OCI-LY7 (cell line): ENCODE data around the gene KIF12. TPM values are rescaled to one million over a fixed set of nuclear protein-coding genes. Genes with fewer than 3 reads are reported as not detected.
"Not testable (repeated sequence)": the region's sequence is repeated elsewhere in the genome, so short reads cannot be mapped to it uniquely, and the experiment has no call there.

Source experiments
- BruUV-seq: library from RNA; stranded (reverse); fragments of 400-500 nt; replicated peaks from 2 replicates; lab custom pipeline; 2021; lab: Mats Ljungman, UMichigan
- CTCF ChIA-PET: fragments of 300-600 bp; sonication (Branson Sonifier 250); formaldehyde crosslinking; loops from one replicate; lab custom pipeline; 2022; ENCODE audit warnings: antibody characterized with exemption; ENCODE audit not compliant: unreplicated experiment; lab: Charles Lee
- POLR2A ChIA-PET: fragments of 300-600 bp; sonication (Branson Sonifier 250); formaldehyde crosslinking; loops from one replicate; lab custom pipeline; 2022; ENCODE audit warnings: antibody characterized with exemption; lab: Charles Lee
- DNase-seq: peaks from one replicate; pipeline ENCODE4 v3.0.0-alpha.2; 2015; ENCODE audit warnings: low spot score
- H2AFZ ChIP-seq: fragments of 200-600 bp; sonication (generic), shearing (Covaris generic); 2 replicates; pipeline ENCODE4 v1.6.1; 2014; ENCODE audit warnings: mild to moderate bottlenecking, antibody characterized with exemption, low read length, moderate library complexity
- H3K27ac ChIP-seq: fragments of 200-600 bp; sonication (generic); 2 replicates; pipeline ENCODE4 v1.5.1; 2014; ENCODE audit warnings: mixed run types, low read depth, mild to moderate bottlenecking, moderate library complexity, low read length, inconsistent platforms; ENCODE audit not compliant: poor library complexity, severe bottlenecking
- H3K36me3 ChIP-seq: fragments of 200-600 bp; sonication (generic); 2 replicates; pipeline ENCODE4 v1.6.1; 2014; ENCODE audit warnings: mild to moderate bottlenecking, antibody characterized with exemption, low read length, moderate library complexity, mixed read lengths; ENCODE audit not compliant: insufficient read depth
- H3K4me1 ChIP-seq: fragments of 200-600 bp; sonication (generic); 2 replicates; pipeline ENCODE4 v1.5.1; 2014; ENCODE audit warnings: mild to moderate bottlenecking, low read length; ENCODE audit not compliant: insufficient read depth, poor library complexity, severe bottlenecking
- H3K4me2 ChIP-seq: fragments of 200-600 bp; sonication (generic); 2 replicates; pipeline ENCODE4 v1.6.1; 2014; ENCODE audit warnings: mild to moderate bottlenecking, low read length
- H3K4me3 ChIP-seq: fragments of 200-600 bp; sonication (generic); 2 replicates; pipeline ENCODE4 v1.5.1; 2014; ENCODE audit warnings: mild to moderate bottlenecking, low read depth, low read length; ENCODE audit not compliant: poor library complexity, severe bottlenecking
- H3K79me2 ChIP-seq: fragments of 200-600 bp; sonication (generic); 2 replicates; pipeline ENCODE4 v1.6.1; 2016; ENCODE audit warnings: low read depth, mild to moderate bottlenecking, low read length, moderate library complexity, mixed read lengths; ENCODE audit not compliant: insufficient read depth
- H3K9me2 ChIP-seq: fragments of 200-600 bp; sonication (generic); 2 replicates; pipeline ENCODE4 v1.6.1; 2016; ENCODE audit warnings: mild to moderate bottlenecking, low read length, mixed read lengths; ENCODE audit not compliant: insufficient read depth
- H3K9me3 ChIP-seq: fragments of 200-600 bp; sonication (generic); 2 replicates; pipeline ENCODE4 v1.6.1; 2014; ENCODE audit warnings: mild to moderate bottlenecking, mixed run types, low read length, mixed read lengths
- H4K20me1 ChIP-seq: fragments of 200-600 bp; sonication (generic); 2 replicates; pipeline ENCODE4 v1.6.1; 2014; ENCODE audit warnings: mild to moderate bottlenecking, antibody characterized with exemption, low read length, moderate library complexity, mixed read lengths; ENCODE audit not compliant: insufficient read depth
- EZH2phosphoT487 ChIP-seq: fragments of 200-600 bp; sonication (generic); IDR thresholded peaks from 2 replicates; pipeline ENCODE4 v1.6.1; 2018; ENCODE audit warnings: low read depth, borderline replicate concordance, mild to moderate bottlenecking, mixed run types, antibody characterized with exemption, low read length, moderate library complexity, mixed read lengths
- intact Hi-C: fragments of 100-400 bp; cut with micrococcal nuclease; formaldehyde crosslinking; loops from one replicate; pipeline ENCODE4 v1.10.0; 2022; ENCODE audit not compliant: unreplicated experiment
- total RNA-seq, 2 experiments: library from RNA; depleted of rRNA in 1 of 2; stranded (reverse); fragments of >200 nt in 1 of 2; shearing (Covaris generic) in 1 of 2; gene quantifications; 2 replicates each; pipeline ENCODE4 v1.2.3, GENCODE V29; 2014 to 2022
- TF ChIP-seq, protein P1 (sequence below): fragments of 200-600 bp; sonication (generic); conservative IDR thresholded peaks from 2 replicates; pipeline ENCODE4 v1.5.1; 2014; ENCODE audit warnings: mild to moderate bottlenecking, antibody characterized with exemption, low read length, moderate library complexity, mixed read lengths

KIF12 gene
- total RNA-seq, 2 experiments from 2014 or later, result not detected

DNA sequence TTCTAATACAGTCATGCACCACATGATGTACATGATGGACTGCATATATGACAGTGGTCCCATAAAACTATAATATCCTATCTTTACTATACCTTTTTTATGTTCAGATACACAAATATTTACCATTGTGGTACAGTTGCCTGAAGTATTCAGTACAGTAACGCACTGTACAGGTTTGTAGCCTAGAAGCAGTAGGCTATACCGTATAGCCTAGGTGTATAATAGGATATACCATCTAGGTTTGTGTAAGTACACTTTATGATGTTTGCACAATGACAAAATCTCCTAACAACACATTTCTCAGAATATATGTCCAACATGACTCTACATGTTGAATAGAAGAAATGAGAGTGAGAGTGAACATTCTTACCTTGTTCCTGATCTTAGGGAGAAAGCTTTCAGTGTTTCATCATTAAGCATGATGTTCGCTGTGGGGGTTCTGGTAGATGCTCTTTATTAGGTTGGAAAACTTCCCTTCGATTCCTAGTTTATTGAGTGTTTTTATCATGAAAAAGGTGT, 52.8 kb downstream of the KIF12 start:
- H3K4me3 ChIP-seq, result no peak overlapping the region
- H4K20me1 ChIP-seq, result no peaks in the 10 kb centered on the region
- CTCF ChIA-PET, result no interaction called here
- intact Hi-C loops, result no loop called here
- no peaks in the 10 kb centered on the region for H3K9me3 ChIP-seq
- no peaks in the 10 kb centered on the region for H3K36me3 ChIP-seq
- no peaks in the 10 kb centered on the region for H3K9me2 ChIP-seq
- H3K4me1 ChIP-seq, result no peaks in the 10 kb centered on the region
- no peaks in the 10 kb centered on the region for H3K79me2 ChIP-seq
- POLR2A ChIA-PET, result interaction anchor here (1.0 kb wide), 1 partner anchor 18 kb away, joined by 3 read pairs; no protein-coding TSS in a partner anchor
- H3K27ac ChIP-seq, result no peak overlapping the region
- TF ChIP-seq, protein P1, sequence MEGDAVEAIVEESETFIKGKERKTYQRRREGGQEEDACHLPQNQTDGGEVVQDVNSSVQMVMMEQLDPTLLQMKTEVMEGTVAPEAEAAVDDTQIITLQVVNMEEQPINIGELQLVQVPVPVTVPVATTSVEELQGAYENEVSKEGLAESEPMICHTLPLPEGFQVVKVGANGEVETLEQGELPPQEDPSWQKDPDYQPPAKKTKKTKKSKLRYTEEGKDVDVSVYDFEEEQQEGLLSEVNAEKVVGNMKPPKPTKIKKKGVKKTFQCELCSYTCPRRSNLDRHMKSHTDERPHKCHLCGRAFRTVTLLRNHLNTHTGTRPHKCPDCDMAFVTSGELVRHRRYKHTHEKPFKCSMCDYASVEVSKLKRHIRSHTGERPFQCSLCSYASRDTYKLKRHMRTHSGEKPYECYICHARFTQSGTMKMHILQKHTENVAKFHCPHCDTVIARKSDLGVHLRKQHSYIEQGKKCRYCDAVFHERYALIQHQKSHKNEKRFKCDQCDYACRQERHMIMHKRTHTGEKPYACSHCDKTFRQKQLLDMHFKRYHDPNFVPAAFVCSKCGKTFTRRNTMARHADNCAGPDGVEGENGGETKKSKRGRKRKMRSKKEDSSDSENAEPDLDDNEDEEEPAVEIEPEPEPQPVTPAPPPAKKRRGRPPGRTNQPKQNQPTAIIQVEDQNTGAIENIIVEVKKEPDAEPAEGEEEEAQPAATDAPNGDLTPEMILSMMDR, result no peak
- TF ChIP-seq EZH2phosphoT487, result no peak
- no peak for DNase-seq
- no peak overlapping the region for H2AFZ ChIP-seq
- no peak overlapping the region for H3K4me2 ChIP-seq
- BruUV-seq, result no TSS peak

DNA sequence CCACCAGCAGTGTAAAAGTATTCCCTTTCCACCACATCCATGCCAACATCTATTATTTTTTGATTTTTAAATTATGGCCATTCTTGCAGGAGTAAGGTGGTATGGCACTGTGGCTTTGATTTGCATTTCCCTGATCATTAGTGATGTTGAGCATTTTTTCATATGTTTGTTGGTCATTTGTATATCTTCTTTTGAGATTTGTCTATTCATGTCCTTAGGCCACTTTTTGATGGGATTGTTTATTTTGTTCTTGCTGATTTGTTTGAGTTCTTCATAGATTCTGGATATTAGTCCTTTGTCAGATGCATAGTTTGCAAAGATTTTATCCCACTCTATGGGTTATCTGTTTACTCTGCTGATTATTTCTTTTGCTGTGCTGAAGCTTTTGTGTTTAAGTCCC, 55.4 kb downstream of the KIF12 start:
- H3K4me1 ChIP-seq, POLR2A ChIA-PET, H3K9me2 ChIP-seq, CTCF ChIA-PET, DNase-seq, intact Hi-C loops, H3K79me2 ChIP-seq, H4K20me1 ChIP-seq, H3K27ac ChIP-seq, H3K4me2 ChIP-seq, H3K36me3 ChIP-seq, BruUV-seq, H2AFZ ChIP-seq, H3K4me3 ChIP-seq, H3K9me3 ChIP-seq: not testable (repeated sequence)

Other genes starting within 250 kb of the KIF12 start
- gene ZNF618, start 223.0 kb downstream of the KIF12 start, total RNA-seq (2014; rRNA removed; shearing (Covaris generic)), result not detected in 2 replicates
- gene ZNF618, start 223.0 kb downstream of the KIF12 start, total RNA-seq (2022), result not detected in 2 replicates
- gene AMBP, start 21.0 kb downstream of the KIF12 start, total RNA-seq (2014; rRNA removed; shearing (Covaris generic)), result not detected in 2 replicates
- not detected in 2 replicates for gene AMBP, start 21.0 kb downstream of the KIF12 start, total RNA-seq (2022)
- not detected in 2 replicates for gene COL27A1, start 56.2 kb upstream of the KIF12 start, total RNA-seq (2014; rRNA removed; shearing (Covaris generic))
- gene COL27A1, start 56.2 kb upstream of the KIF12 start, total RNA-seq (2022), result not detected in 2 replicates
- not detected in 2 replicates for gene ORM1, start 223.8 kb upstream of the KIF12 start, total RNA-seq (2014; rRNA removed; shearing (Covaris generic))
- not detected in 2 replicates for gene ORM1, start 223.8 kb upstream of the KIF12 start, total RNA-seq (2022)
- not detected in 2 replicates for gene ORM2, start 230.6 kb upstream of the KIF12 start, total RNA-seq (2014; rRNA removed; shearing (Covaris generic))
- not detected in 2 replicates for gene ORM2, start 230.6 kb upstream of the KIF12 start, total RNA-seq (2022)